GM18867 (cell line): Measurements from ENCODE around the gene ELL2.
"Not testable (repeated sequence)": the region's sequence is repeated elsewhere in the genome, so short reads cannot be mapped to it uniquely, and the experiment has no call there.

Experiments
- ATAC-seq: cut with Tn5 transposase; IDR thresholded peaks from one replicate; pipeline ENCODE4 v1.9.1; 2021; ENCODE audit warnings: mild to moderate bottlenecking, moderate library complexity; ENCODE audit not compliant: unreplicated experiment

ELL2 gene

GRCh38 chr5:95862671-95863382, 98.8 kb downstream of the ELL2 start:
- no peak for ATAC-seq

- ATAC-seq, result no peak
Observed at GRCh38 chr5:95861864-95862561, 99.6 kb downstream of the ELL2 start.

- ATAC-seq, result no peak
Observed at GRCh38 chr5:95861221-95861863, 100.3 kb downstream of the ELL2 start.

- no peak for ATAC-seq
Observed at GRCh38 chr5:95859661-95860060, 102.0 kb downstream of the ELL2 start.

GRCh38 chr5:95858661-95859595, 102.7 kb downstream of the ELL2 start:
- ATAC-seq, result peak; percentile 96

- no peak for ATAC-seq
Observed at GRCh38 chr5:95858023-95858461, 103.6 kb downstream of the ELL2 start.

GRCh38 chr5:95857185-95857945, 104.3 kb downstream of the ELL2 start:
- ATAC-seq, result no peak

GRCh38 chr5:95856501-95856981, 105.1 kb downstream of the ELL2 start:
- no peak for ATAC-seq

GRCh38 chr5:95853490-95853889, 108.2 kb downstream of the ELL2 start:
- ATAC-seq, result no peak

- ATAC-seq, result no peak
Observed at GRCh38 chr5:95852567-95852966, 109.1 kb downstream of the ELL2 start.

GRCh38 chr5:95851141-95851540, 110.5 kb downstream of the ELL2 start:
- ATAC-seq, result not testable (repeated sequence)

- ATAC-seq, result no peak
Observed at GRCh38 chr5:95850391-95850894, 111.2 kb downstream of the ELL2 start.

- no peak for ATAC-seq
Observed at GRCh38 chr5:95848701-95849100, 113.0 kb downstream of the ELL2 start.

- ATAC-seq, result no peak
Observed at GRCh38 chr5:95847261-95847592, 114.4 kb downstream of the ELL2 start.

GRCh38 chr5:95846554-95847260, 114.9 kb downstream of the ELL2 start:
- peak; percentile 56 for ATAC-seq

GRCh38 chr5:95845391-95845790, 116.3 kb downstream of the ELL2 start:
- ATAC-seq, result no peak

- no peak for ATAC-seq
Observed at GRCh38 chr5:95843733-95844223, 117.9 kb downstream of the ELL2 start.

GRCh38 chr5:95842854-95843544, 118.7 kb downstream of the ELL2 start:
- peak; percentile 94 for ATAC-seq
